GM23338 (cell line): Measurements from ENCODE around the gene OR52E1. TPM values are rescaled to one million over a fixed set of nuclear protein-coding genes. Genes with fewer than 3 reads are reported as not detected.

Experiments used
- ATAC-seq: fragments of 200-7000 bp; cut with Tn5 transposase; 3 replicates; pipeline ENCODE4 v1.9.1; 2020
- DNase-seq: peaks from one replicate; pipeline ENCODE4 v3.0.0-alpha.2; 2015; ENCODE audit warnings: low spot score
- H2AFZ ChIP-seq: fragments of 200-600 bp; sonication (generic); 2 replicates; pipeline ENCODE4 v1.8.0; 2016; ENCODE audit warnings: antibody characterized with exemption, mild to moderate bottlenecking, moderate library complexity
- H3F3A ChIP-seq: fragments of 200-600 bp; sonication (generic); replicated peaks from 2 replicates; pipeline ENCODE4 v1.8.0; 2017; ENCODE audit warnings: antibody characterized with exemption, mixed run types, low read depth
- H3K27ac ChIP-seq: fragments of 200-600 bp; sonication (generic); 2 replicates; pipeline ENCODE4 v1.6.1; 2016; ENCODE audit warnings: low read depth
- H3K27me3 ChIP-seq: fragments of 200-600 bp; sonication (generic); 2 replicates; pipeline ENCODE4 v1.8.0; 2016; ENCODE audit warnings: mild to moderate bottlenecking, mixed run types, moderate library complexity; ENCODE audit not compliant: insufficient read depth
- H3K36me3 ChIP-seq: fragments of 200-600 bp; sonication (generic); 2 replicates; pipeline ENCODE4 v1.8.0; 2016; ENCODE audit warnings: mild to moderate bottlenecking; ENCODE audit not compliant: insufficient read depth
- H3K4me1 ChIP-seq: fragments of 200-600 bp; sonication (generic); 2 replicates; pipeline ENCODE4 v1.8.0; 2016; ENCODE audit warnings: mild to moderate bottlenecking, moderate library complexity; ENCODE audit not compliant: insufficient read depth
- H3K4me2 ChIP-seq: fragments of 200-600 bp; sonication (generic); 2 replicates; pipeline ENCODE4 v1.7.1; 2017; ENCODE audit warnings: mixed run types
- H3K4me3 ChIP-seq: fragments of 200-600 bp; sonication (generic); 2 replicates; pipeline ENCODE4 v1.6.1; 2016; ENCODE audit warnings: mixed run types
- H3K79me2 ChIP-seq: fragments of 200-600 bp; sonication (generic); replicated peaks from 2 replicates; pipeline ENCODE4 v1.8.0; 2017; ENCODE audit warnings: mild to moderate bottlenecking; ENCODE audit not compliant: insufficient read depth
- H3K9me2 ChIP-seq: fragments of 200-600 bp; sonication (generic); 2 replicates; pipeline ENCODE4 v1.8.0; 2017; ENCODE audit not compliant: insufficient read depth
- H4K20me1 ChIP-seq: fragments of 200-600 bp; sonication (generic); replicated peaks from 2 replicates; pipeline ENCODE4 v1.8.0; 2017; ENCODE audit warnings: mild to moderate bottlenecking; ENCODE audit not compliant: insufficient read depth
- H3K27ac Mint-ChIP-seq: 2 replicates; pipeline ENCODE4 v1.8.0; 2020; ENCODE audit warnings: inconsistent platforms, mild to moderate bottlenecking, moderate library complexity, mixed read lengths
- H3K27me3 Mint-ChIP-seq: 3 replicates; pipeline ENCODE4 v1.8.0; 2022; ENCODE audit warnings: low read depth, mild to moderate bottlenecking, moderate library complexity, mixed read lengths, inconsistent platforms; ENCODE audit not compliant: insufficient read depth, poor library complexity
- H3K36me3 Mint-ChIP-seq: 3 replicates; pipeline ENCODE4 v1.8.0; 2021; ENCODE audit warnings: low read depth, mild to moderate bottlenecking, inconsistent platforms, moderate library complexity, mixed read lengths
- H3K4me1 Mint-ChIP-seq: 3 replicates; pipeline ENCODE4 v1.8.0; 2020; ENCODE audit warnings: mild to moderate bottlenecking, inconsistent platforms, mixed read lengths
- H3K4me3 Mint-ChIP-seq: 3 replicates; pipeline ENCODE4 v1.8.0; 2021; ENCODE audit warnings: moderate library complexity, mild to moderate bottlenecking, inconsistent platforms, mixed read lengths
- H3K9me3 Mint-ChIP-seq: 3 replicates; pipeline ENCODE4 v1.8.0; 2020; ENCODE audit warnings: moderate library complexity, mild to moderate bottlenecking, inconsistent platforms, mixed read lengths
- CREB1 ChIP-seq: fragments of 250-450 bp; sonication (Bioruptor Pico); IDR thresholded peaks from 2 replicates; pipeline ENCODE4 v1.5.0; 2020; ENCODE audit warnings: low read depth, mild to moderate bottlenecking, moderate library complexity
- ETS1 ChIP-seq: IDR thresholded peaks from 2 replicates; pipeline ENCODE4 v1.6.1; 2016; ENCODE audit warnings: antibody characterized with exemption
- EZH2 ChIP-seq: fragments of 200-600 bp; sonication (generic); IDR thresholded peaks from one replicate; pipeline ENCODE4 v1.8.0; 2017; ENCODE audit warnings: antibody characterized with exemption, mild to moderate bottlenecking, low read depth; ENCODE audit not compliant: unreplicated experiment
- EZH2phosphoT487 ChIP-seq: fragments of 200-600 bp; sonication (generic); IDR thresholded peaks from one replicate; pipeline ENCODE4 v1.8.1; 2018; ENCODE audit warnings: antibody characterized with exemption; ENCODE audit not compliant: unreplicated experiment
- POLR2AphosphoS5 ChIP-seq: IDR thresholded peaks from 2 replicates; pipeline ENCODE4 v1.6.1; 2016; ENCODE audit warnings: antibody characterized with exemption, low read depth
- REST ChIP-seq: IDR thresholded peaks from one replicate; pipeline ENCODE4 v1.6.1; 2018; ENCODE audit warnings: antibody characterized with exemption; ENCODE audit not compliant: unreplicated experiment
- STAT1 ChIP-seq: IDR thresholded peaks from one replicate; pipeline ENCODE4 v1.6.1; 2016; ENCODE audit warnings: antibody characterized with exemption; ENCODE audit not compliant: unreplicated experiment
- ZNF114 ChIP-seq: fragments of 250-450 bp; sonication (Bioruptor Pico); IDR thresholded peaks from 2 replicates; pipeline ENCODE4 v1.5.0; 2020; ENCODE audit warnings: mild to moderate bottlenecking, moderate library complexity
- ZNF462 ChIP-seq: fragments of 250-450 bp; sonication (Bioruptor Pico); IDR thresholded peaks from 2 replicates; pipeline ENCODE4 v1.5.0; 2020; ENCODE audit warnings: mild to moderate bottlenecking, moderate library complexity
- polyA plus RNA-seq: library from polyadenylated mRNA; unstranded; fragments of >200 nt; fragmentation: Nextera tagmentation; extraction: Ambion mirVana; gene quantifications from 2 replicates; pipeline ENCODE4 v1.2.1, GENCODE V29; 2016
- total RNA-seq: library from RNA; depleted of rRNA; stranded (reverse); fragments of >200 nt; shearing (Covaris generic); gene quantifications from 2 replicates; pipeline ENCODE4 v1.2.3, GENCODE V29; 2014
- TF ChIP-seq, protein P1 (sequence below), 2 experiments: fragments of 200-600 bp in 1 of 2; sonication (generic) in 1 of 2; conservative IDR thresholded peaks; 2 replicates each; pipeline versions ENCODE4 v1.5.1 to v1.6.1; 2016 to 2017; ENCODE audit warnings: antibody characterized with exemption in 2 of 2, low read depth in 2 of 2, mild to moderate bottlenecking in 2 of 2, moderate library complexity in 1 of 2

Gene OR52E1
- total and polyA plus RNA-seq, 2 experiments from 2014 or later: not detected

- no peak for TF ChIP-seq ZNF462 (CRISPR knock-in tag)
- TF ChIP-seq POLR2AphosphoS5: no peak
- TF ChIP-seq, protein P1, sequence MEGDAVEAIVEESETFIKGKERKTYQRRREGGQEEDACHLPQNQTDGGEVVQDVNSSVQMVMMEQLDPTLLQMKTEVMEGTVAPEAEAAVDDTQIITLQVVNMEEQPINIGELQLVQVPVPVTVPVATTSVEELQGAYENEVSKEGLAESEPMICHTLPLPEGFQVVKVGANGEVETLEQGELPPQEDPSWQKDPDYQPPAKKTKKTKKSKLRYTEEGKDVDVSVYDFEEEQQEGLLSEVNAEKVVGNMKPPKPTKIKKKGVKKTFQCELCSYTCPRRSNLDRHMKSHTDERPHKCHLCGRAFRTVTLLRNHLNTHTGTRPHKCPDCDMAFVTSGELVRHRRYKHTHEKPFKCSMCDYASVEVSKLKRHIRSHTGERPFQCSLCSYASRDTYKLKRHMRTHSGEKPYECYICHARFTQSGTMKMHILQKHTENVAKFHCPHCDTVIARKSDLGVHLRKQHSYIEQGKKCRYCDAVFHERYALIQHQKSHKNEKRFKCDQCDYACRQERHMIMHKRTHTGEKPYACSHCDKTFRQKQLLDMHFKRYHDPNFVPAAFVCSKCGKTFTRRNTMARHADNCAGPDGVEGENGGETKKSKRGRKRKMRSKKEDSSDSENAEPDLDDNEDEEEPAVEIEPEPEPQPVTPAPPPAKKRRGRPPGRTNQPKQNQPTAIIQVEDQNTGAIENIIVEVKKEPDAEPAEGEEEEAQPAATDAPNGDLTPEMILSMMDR (conservative IDR thresholded peaks at IDR 0.05; ENCODE audit: low read depth in 2 of 2): no peak
- TF ChIP-seq STAT1: no peak
- TF ChIP-seq CREB1 (CRISPR knock-in tag): no peak
- TF ChIP-seq EZH2phosphoT487: no peak
- TF ChIP-seq ZNF114 (CRISPR knock-in tag): no peak
Observed at GRCh38 chr11:5102246-5102645, 32.9 kb downstream of the OR52E1 start (continued).

- no peak overlapping the region for H3K27ac Mint-ChIP-seq
- Histone ChIP-seq H3K27me3 (no peaks in the 10 kb centered on the region), H4K20me1 (no peaks in the 10 kb centered on the region), H3K4me1 (no peaks in the 10 kb centered on the region; the same call in 1 of the 2 replicates), H2AFZ (no peak overlapping the region), H3F3A (no peaks in the 10 kb centered on the region), H3K36me3 (no peaks in the 10 kb centered on the region), H3K4me2 (no peak overlapping the region), H3K4me3 (no peak overlapping the region), H3K27ac (no peak overlapping the region), H3K79me2 (no peaks in the 10 kb centered on the region), H3K9me2 (peaks cover 3% of the 10 kb centered on the region; the same call in 1 of the 2 replicates)
- peaks cover 4% of the 10 kb centered on the region; the same call in 2 of the 3 replicates for H3K4me1 Mint-ChIP-seq
- no peaks in the 10 kb centered on the region for H3K36me3 Mint-ChIP-seq
- no peak for DNase-seq
- H3K4me3 Mint-ChIP-seq: no peak overlapping the region
- H3K9me3 Mint-ChIP-seq: no peaks in the 10 kb centered on the region
- H3K27me3 Mint-ChIP-seq: no peaks in the 10 kb centered on the region
- no peak for ATAC-seq
- TF ChIP-seq EZH2 (no peak), CREB1 (CRISPR knock-in tag) (no peak), ETS1 (no peak), ZNF114 (CRISPR knock-in tag) (no peak), REST (no peak)
- TF ChIP-seq, protein P1 (conservative IDR thresholded peaks at IDR 0.05; ENCODE audit: low read depth in 2 of 2): no peak
Observed at GRCh38 chr11:5103066-5103465, 33.7 kb downstream of the OR52E1 start.
